Esophagus muscularis mucosa (tissue), 4 donors: ENCODE data around the gene POLN. TPM values are rescaled to one million over a fixed set of nuclear protein-coding genes. Genes with fewer than 3 reads are reported as not detected.

Experiments
- DNase-seq: peaks from one replicate; pipeline ENCODE4 v3.0.0-alpha.2; 2017; ENCODE audit errors: extremely low spot score
- H3K27ac ChIP-seq, 4 donors: fragments of 200-600 bp; sonication (generic); replicated peaks in 1 of 4; 1 replicate in 3 of 4; 2 replicates in 1 of 4; pipeline ENCODE4 v1.5.1; 2016 to 2019; ENCODE audit warnings: mild to moderate bottlenecking in 1 of 4
- H3K27me3 ChIP-seq, 4 donors: fragments of 200-600 bp; sonication (generic); one replicate each; pipeline versions ENCODE4 v1.5.1 to v1.6.0; 2016 to 2019
- H3K36me3 ChIP-seq, 4 donors: fragments of 200-600 bp; sonication (generic); one replicate each; pipeline ENCODE4 v1.5.1; 2016 to 2019
- H3K4me1 ChIP-seq, 4 donors: fragments of 200-600 bp; sonication (generic); one replicate each; pipeline ENCODE4 v1.5.1; 2016 to 2019
- H3K4me3 ChIP-seq, 4 donors: fragments of 200-600 bp; sonication (generic); 1 replicate in 2 of 4; 2 replicates in 2 of 4; pipeline ENCODE4 v1.5.1; 2016 to 2019; ENCODE audit warnings: mild to moderate bottlenecking in 4 of 4, moderate library complexity in 1 of 4
- H3K9me3 ChIP-seq, 4 donors: fragments of 200-600 bp; sonication (generic); 1 replicate in 3 of 4; 2 replicates in 1 of 4; pipeline ENCODE4 v1.5.1; 2016 to 2019
- EP300 ChIP-seq: sonication (generic); formaldehyde crosslinking; IDR thresholded peaks from one replicate; pipeline ENCODE4 v1.6.1; 2017; ENCODE audit warnings: antibody characterized with exemption
- POLR2A ChIP-seq: fragments of 450-650 bp; IDR thresholded peaks from one replicate; pipeline ENCODE4 v1.6.1; 2017; ENCODE audit warnings: antibody characterized with exemption, moderate library complexity, mild to moderate bottlenecking, low read depth
- POLR2AphosphoS5 ChIP-seq, 2 donors: sonication (generic); formaldehyde crosslinking; IDR thresholded peaks; one replicate each; pipeline ENCODE4 v1.6.1; 2017; ENCODE audit warnings: antibody characterized with exemption in 2 of 2
- WGBS: methylation state at CpG from one replicate; pipeline ENCODE4 v1.1.5; 2018; 5-methylcytosine and 5-hydroxymethylcytosine counted together
- intact Hi-C: fragments of 100-400 bp; cut with DNase I; formaldehyde crosslinking; loops from one replicate; pipeline ENCODE4 v1.15.1; 2023
- total RNA-seq, 4 donors: library from RNA; depleted of rRNA; stranded (reverse); fragments of >200 nt; gene quantifications; one replicate each; pipeline versions ENCODE4 v1.1.0 to v1.2.1, GENCODE V29; 2016
- TF ChIP-seq, protein P1 (sequence below), 3 experiments: fragments of 200-600 bp in 2 of 3; fragments of 450-650 bp in 1 of 3; sonication (generic) in 2 of 3; IDR thresholded peaks; one replicate each; pipeline ENCODE4 v1.5.1; 2017 to 2019; ENCODE audit warnings: antibody characterized with exemption in 3 of 3, mild to moderate bottlenecking in 2 of 3, moderate library complexity in 1 of 3

The POLN gene
- total RNA-seq, 4 donors from 2014 or later: 1.2 to 3.3 (median 2.7) TPM

DNA sequence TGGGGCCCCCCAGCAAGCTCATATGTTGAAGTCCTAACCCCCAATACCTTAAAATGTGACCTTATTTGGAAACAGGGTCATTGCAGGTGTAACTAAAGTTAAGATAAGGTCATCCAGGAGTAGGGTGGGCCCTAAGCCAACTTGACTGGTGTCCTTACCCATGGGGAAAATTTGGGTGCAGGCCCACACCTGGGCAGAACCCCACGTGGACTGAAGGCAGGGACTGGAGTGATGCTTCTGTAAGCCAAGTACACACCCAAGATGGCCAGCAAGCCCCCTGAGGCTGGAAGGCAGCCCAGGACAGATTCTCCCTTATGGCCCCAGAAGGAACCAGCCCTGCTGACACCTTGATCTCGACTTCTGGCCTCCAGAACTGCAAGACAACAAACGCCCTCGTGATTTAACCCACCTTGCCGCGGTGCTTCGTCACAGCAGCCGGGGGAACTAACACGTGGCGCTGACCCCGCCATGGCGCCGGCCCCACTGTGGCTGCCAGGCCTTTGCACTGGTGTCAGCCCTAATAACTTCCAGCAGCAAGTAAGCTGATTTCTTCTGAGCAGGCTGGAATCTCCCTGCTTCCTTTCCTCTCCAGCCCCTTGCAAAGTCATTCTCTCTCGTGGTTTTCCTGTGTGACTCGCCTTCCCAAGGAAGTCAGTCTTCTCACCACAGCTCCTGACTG lies 43.2 kb upstream of the POLN start:
- DNase-seq: no peak
- TF ChIP-seq POLR2AphosphoS5 (IDR thresholded peaks at IDR 0.05): no peak
- Histone ChIP-seq H3K4me3 (no peak overlapping the region), H3K27ac (no peak overlapping the region), H3K4me1 (no peaks in the 10 kb centered on the region), H3K27me3 (no peaks in the 10 kb centered on the region), H3K9me3 (no peaks in the 10 kb centered on the region), H3K36me3 (no peaks in the 10 kb centered on the region)
- 81% methylated on average over 7 of the region's 15 CpGs for WGBS
- intact Hi-C loops: no loop called here

DNA sequence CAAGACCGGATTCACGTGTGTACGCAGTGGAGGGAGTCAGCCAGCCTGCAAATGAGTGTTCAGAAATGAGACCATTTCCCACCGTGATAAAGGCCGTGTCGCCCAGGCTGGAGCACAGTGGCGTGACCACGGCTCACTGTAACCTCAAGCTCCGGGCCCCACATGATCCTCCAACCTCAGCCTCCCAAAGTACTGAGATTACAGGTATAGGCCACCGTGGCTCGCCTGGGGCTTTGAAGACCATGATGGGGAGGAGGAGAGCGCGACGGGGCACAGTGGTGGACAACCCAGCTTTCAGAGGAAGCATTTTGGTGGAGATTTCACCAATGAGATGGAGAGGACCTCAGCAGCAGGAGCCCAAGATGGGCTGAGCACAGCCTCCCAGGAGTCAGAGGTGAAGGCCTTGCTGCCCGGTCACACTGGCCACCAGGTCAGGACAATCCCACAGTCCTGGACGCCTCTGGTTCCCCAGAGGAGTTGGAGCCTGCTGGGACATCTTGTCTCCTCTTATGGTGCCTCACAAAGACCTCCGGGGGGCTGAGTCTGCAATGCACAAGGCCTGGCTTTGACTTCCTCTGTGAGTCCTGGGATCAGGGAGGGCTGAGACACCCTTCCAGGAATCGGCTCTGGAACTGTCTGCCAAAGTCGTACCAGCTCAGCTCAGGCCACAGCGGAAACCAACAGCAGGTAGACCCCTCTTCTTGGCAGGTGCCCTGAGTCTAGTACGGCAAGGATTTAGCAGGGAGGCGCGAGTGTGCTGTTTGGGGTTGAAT lies 42.4 kb upstream of the POLN start:
- Histone ChIP-seq H3K36me3 (no peaks in the 10 kb centered on the region), H3K27ac (no peak overlapping the region), H3K4me1 (no peaks in the 10 kb centered on the region), H3K27me3 (no peaks in the 10 kb centered on the region), H3K4me3 (no peak overlapping the region), H3K9me3 (no peaks in the 10 kb centered on the region)
- no peak for DNase-seq
- intact Hi-C loops: no loop called here
- WGBS: over 99% methylated on average over 17 of the region's 23 CpGs
- TF ChIP-seq EP300 (no peak), POLR2A (no peak), POLR2AphosphoS5 (IDR thresholded peaks at IDR 0.05) (no peak)
- TF ChIP-seq, protein P1, sequence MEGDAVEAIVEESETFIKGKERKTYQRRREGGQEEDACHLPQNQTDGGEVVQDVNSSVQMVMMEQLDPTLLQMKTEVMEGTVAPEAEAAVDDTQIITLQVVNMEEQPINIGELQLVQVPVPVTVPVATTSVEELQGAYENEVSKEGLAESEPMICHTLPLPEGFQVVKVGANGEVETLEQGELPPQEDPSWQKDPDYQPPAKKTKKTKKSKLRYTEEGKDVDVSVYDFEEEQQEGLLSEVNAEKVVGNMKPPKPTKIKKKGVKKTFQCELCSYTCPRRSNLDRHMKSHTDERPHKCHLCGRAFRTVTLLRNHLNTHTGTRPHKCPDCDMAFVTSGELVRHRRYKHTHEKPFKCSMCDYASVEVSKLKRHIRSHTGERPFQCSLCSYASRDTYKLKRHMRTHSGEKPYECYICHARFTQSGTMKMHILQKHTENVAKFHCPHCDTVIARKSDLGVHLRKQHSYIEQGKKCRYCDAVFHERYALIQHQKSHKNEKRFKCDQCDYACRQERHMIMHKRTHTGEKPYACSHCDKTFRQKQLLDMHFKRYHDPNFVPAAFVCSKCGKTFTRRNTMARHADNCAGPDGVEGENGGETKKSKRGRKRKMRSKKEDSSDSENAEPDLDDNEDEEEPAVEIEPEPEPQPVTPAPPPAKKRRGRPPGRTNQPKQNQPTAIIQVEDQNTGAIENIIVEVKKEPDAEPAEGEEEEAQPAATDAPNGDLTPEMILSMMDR (IDR thresholded peaks at IDR 0.05): no peak

DNA sequence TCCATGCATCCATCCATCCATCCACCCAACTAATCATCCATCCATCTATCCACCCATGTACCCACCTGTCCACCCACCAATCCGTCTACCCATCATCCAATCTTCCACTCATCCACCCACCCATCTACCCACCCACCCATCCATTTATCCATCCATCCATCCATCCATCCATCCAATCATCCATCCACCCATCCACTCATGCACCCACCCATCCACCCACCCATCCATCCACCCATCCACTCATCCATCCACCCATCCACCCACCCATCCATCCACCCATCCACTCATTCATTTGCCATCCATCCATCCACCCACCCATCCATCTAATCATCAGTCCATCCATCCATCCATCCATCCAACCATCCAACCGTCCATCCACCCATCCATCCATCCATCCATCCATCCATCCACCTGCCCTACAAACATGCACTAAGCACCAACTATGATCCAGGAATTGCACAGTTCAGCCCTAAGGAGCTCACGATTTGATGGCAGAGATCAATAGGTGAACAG lies 41.3 kb upstream of the POLN start:
- H3K27ac ChIP-seq: no peak overlapping the region
- TF ChIP-seq, protein P1 (IDR thresholded peaks at IDR 0.05): no peak
- TF ChIP-seq EP300 (no peak), POLR2A (no peak), POLR2AphosphoS5 (IDR thresholded peaks at IDR 0.05) (no peak)
- no peaks in the 10 kb centered on the region for H3K27me3 ChIP-seq
- WGBS: 92% methylated on average over 3 of the region's 3 CpGs
- intact Hi-C loops: no loop called here
- no peak for DNase-seq
- H3K36me3 ChIP-seq: no peaks in the 10 kb centered on the region
- no peaks in the 10 kb centered on the region for H3K9me3 ChIP-seq
- no peak overlapping the region for H3K4me3 ChIP-seq
- no peaks in the 10 kb centered on the region for H3K4me1 ChIP-seq

DNA sequence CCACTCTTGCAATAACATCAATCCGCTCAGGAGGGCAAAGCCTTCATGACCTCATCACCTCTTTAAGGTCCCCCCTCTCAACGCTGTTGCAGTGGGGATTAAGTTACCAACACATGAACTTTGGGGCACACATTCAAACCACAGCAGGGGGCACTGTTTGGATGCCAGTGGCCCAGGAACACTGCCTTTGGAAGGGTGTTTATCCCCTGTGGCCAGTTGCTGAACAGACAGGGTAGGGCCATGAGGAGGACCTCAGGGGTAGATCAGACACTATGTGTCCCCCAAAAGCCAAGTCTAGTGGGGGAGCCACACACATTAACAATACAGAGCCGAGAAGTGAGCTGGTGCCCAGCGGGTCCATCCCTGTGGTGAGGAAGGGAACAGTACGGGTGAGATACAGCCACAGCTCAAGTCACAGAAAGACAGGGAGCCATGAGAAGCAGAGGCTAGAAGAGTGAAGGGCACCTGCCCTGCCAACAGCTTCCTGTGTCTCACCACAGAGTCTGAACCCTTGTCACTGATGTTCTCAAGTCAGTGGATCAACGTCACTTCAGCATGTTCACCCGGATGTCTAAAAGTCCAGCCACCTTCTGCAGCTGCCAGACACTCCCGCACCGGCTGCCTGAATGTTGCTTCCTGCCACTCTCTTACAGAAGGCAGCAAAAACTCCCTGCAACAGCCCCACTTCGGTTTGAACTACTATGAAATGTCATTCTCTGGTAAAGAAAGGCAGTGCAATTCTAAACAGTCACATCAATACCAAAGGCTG lies 39.8 kb upstream of the POLN start:
- no peaks in the 10 kb centered on the region for H3K9me3 ChIP-seq
- no peak for TF ChIP-seq POLR2A
- peak in 1 of 2 donors; percentile 18 for TF ChIP-seq POLR2AphosphoS5 (IDR thresholded peaks at IDR 0.05)
- intact Hi-C loops: no loop called here
- H3K27ac ChIP-seq: no peak overlapping the region
- 77% methylated on average over 9 of the region's 10 CpGs for WGBS
- DNase-seq: no peak
- H3K27me3 ChIP-seq: no peaks in the 10 kb centered on the region
- no peaks in the 10 kb centered on the region for H3K4me1 ChIP-seq
- H3K4me3 ChIP-seq: no peak overlapping the region
- H3K36me3 ChIP-seq: no peaks in the 10 kb centered on the region

DNA sequence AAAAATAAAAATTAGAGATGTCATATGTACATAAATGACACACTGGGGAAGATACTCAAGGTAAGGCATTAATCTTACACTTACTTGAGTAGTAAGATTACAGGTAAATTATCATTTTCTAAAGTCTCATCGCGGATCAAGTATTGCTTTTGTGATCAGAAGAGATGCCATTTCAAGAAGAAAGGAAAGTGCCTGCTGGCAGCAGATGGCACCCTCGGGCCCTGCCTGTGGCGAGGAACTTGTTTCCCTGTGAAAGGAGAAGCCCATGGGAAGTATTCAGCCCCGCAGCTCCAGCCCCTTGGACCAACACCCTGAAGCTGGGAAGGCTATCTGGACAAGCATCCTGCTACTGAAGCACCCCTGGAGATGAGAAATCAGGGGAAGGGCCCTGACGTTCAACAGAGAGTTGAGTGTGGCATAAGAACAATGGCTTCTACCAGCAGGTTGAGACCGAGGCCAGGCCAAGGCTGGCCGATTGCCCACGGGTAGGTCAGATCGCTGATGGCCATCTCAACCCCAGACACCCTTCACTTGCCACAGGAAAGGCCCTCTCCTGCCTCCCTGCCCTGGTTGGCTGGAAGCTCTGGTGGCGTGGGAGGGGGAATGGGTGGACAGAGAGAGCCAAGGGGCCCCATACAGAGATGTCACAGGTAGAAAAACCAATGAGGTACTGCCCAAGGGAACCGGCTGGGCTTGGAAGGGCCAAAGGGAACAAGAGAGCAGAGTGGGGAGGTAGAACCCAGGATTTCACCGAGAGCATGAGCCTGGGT lies 38.8 kb upstream of the POLN start:
- DNase-seq: no peak
- no peak overlapping the region for H3K27ac ChIP-seq

More for the DNA sequence above, 38.8 kb upstream of the POLN start:
- no peak overlapping the region for H3K4me3 ChIP-seq
- H3K4me1 ChIP-seq: no peaks in the 10 kb centered on the region
- H3K9me3 ChIP-seq: no peaks in the 10 kb centered on the region
- intact Hi-C loops: no loop called here
- no peaks in the 10 kb centered on the region for H3K36me3 ChIP-seq
- WGBS: 87% methylated on average over 13 of the region's 13 CpGs
- H3K27me3 ChIP-seq: no peaks in the 10 kb centered on the region
- TF ChIP-seq, protein P1 (IDR thresholded peaks at IDR 0.05): no peak
- TF ChIP-seq EP300: no peak
- TF ChIP-seq POLR2A: no peak
- no peak for TF ChIP-seq POLR2AphosphoS5 (IDR thresholded peaks at IDR 0.05)
